IMR-90 (cell line): ENCODE results near the gene FBLN1. TPM values are rescaled to one million over a fixed set of nuclear protein-coding genes. Genes with fewer than 3 reads are reported as not detected.

Experiments used
- ATAC-seq: fragments of 200-7000 bp; cut with Tn5 transposase; 2 replicates; pipeline ENCODE4 v1.9.1; 2020; ENCODE audit warnings: low read depth, mild to moderate bottlenecking, moderate library complexity
- BruUV-seq: library from RNA; stranded (reverse); fragments of 400-500 nt; replicated peaks from 2 replicates; lab custom pipeline; 2021; lab: Mats Ljungman, UMichigan
- CTCF ChIA-PET: fragments of 300-600 bp; formaldehyde crosslinking; extraction: SDS; loops from one replicate; lab custom pipeline; 2021; ENCODE audit warnings: antibody characterized with exemption; lab: Yijun Ruan, JAX
- POLR2A ChIA-PET: fragments of 300-600 bp; sonication (Branson Sonifier 250); formaldehyde crosslinking; loops from one replicate; lab custom pipeline; 2022; ENCODE audit warnings: antibody characterized with exemption; ENCODE audit not compliant: unreplicated experiment; lab: Charles Lee
- DNase-seq: peaks from one replicate; pipeline ENCODE4 v3.0.0; 2013
- H2AFZ ChIP-seq: replicated peaks from 2 replicates; pipeline ENCODE3; 2013; ENCODE audit warnings: low read length, mild to moderate bottlenecking; ENCODE audit not compliant: poor library complexity
- H2AK5ac ChIP-seq: 2 replicates; pipeline ENCODE4 v1.6.1; 2013; ENCODE audit warnings: low read depth, low read length, inconsistent platforms
- H2AK9ac ChIP-seq: replicated peaks from 2 replicates; pipeline ENCODE3; 2013; ENCODE audit warnings: mild to moderate bottlenecking, low read depth, low read length, moderate library complexity; ENCODE audit not compliant: poor library complexity
- H2BK120ac ChIP-seq: 2 replicates; pipeline ENCODE4 v1.6.1; 2013; ENCODE audit warnings: low read depth, low read length, inconsistent platforms
- H2BK15ac ChIP-seq: 3 replicates; pipeline ENCODE4 v1.6.1; 2013; ENCODE audit warnings: low read depth, low read length, inconsistent platforms
- H2BK20ac ChIP-seq: 2 replicates; pipeline ENCODE4 v1.6.1; 2013; ENCODE audit warnings: low read depth, mild to moderate bottlenecking, inconsistent platforms, low read length, moderate library complexity
- H2BK5ac ChIP-seq: 2 replicates; pipeline ENCODE4 v1.6.1; 2013; ENCODE audit warnings: mild to moderate bottlenecking, low read depth, low read length, inconsistent platforms; ENCODE audit not compliant: poor library complexity, severe bottlenecking
- H3K14ac ChIP-seq: replicated peaks from 2 replicates; pipeline ENCODE4 v1.6.1; 2013; ENCODE audit warnings: low read depth, low read length, inconsistent platforms
- H3K18ac ChIP-seq: 2 replicates; pipeline ENCODE4 v1.6.1; 2013; ENCODE audit warnings: low read depth, low read length, control low read depth
- H3K23ac ChIP-seq: 2 replicates; pipeline ENCODE4 v1.6.1; 2013; ENCODE audit warnings: low read depth, low read length, inconsistent platforms
- H3K27ac ChIP-seq: 2 replicates; pipeline ENCODE4 v1.5.1; 2013; ENCODE audit warnings: mild to moderate bottlenecking, control low read depth, low read length; ENCODE audit not compliant: insufficient read depth
- H3K27me3 ChIP-seq: 2 replicates; pipeline ENCODE4 v1.6.1; 2013; ENCODE audit warnings: low read length; ENCODE audit not compliant: control insufficient read depth, insufficient read depth
- H3K36me3 ChIP-seq: 2 replicates; pipeline ENCODE4 v1.6.1; 2013; ENCODE audit warnings: low read length, mixed read lengths; ENCODE audit not compliant: control insufficient read depth, insufficient read depth
- H3K4ac ChIP-seq: 2 replicates; pipeline ENCODE4 v1.6.1; 2013; ENCODE audit warnings: low read depth, low read length, inconsistent platforms
- H3K4me1 ChIP-seq: 2 replicates; pipeline ENCODE4 v1.6.1; 2013; ENCODE audit warnings: low read length, mixed read lengths; ENCODE audit not compliant: control insufficient read depth, insufficient read depth
- H3K4me2 ChIP-seq: 2 replicates; pipeline ENCODE4 v1.6.1; 2013; ENCODE audit warnings: low read depth, mild to moderate bottlenecking, control low read depth, low read length, moderate library complexity
- H3K4me3 ChIP-seq: 2 replicates; pipeline ENCODE4 v1.5.1; 2013; ENCODE audit warnings: low read depth, mild to moderate bottlenecking, control low read depth, low read length, moderate library complexity; ENCODE audit not compliant: insufficient read depth
- H3K56ac ChIP-seq: 2 replicates; pipeline ENCODE4 v1.6.1; 2013; ENCODE audit warnings: low read length, inconsistent platforms; ENCODE audit not compliant: insufficient read depth; ENCODE audit errors: extremely low read depth
- H3K79me1 ChIP-seq, 2 experiments: 2 replicates each; pipeline ENCODE4 v1.6.1; 2013; ENCODE audit warnings: low read length in 2 of 2, inconsistent platforms in 1 of 2, low read depth in 1 of 2
- H3K9ac ChIP-seq: 2 replicates; pipeline ENCODE4 v1.6.1; 2013; ENCODE audit warnings: low read depth, low read length, control low read depth
- H3K9me1 ChIP-seq: 2 replicates; pipeline ENCODE4 v1.6.1; 2013; ENCODE audit warnings: low read length, inconsistent platforms; ENCODE audit not compliant: insufficient read depth
- H3K9me3 ChIP-seq: 2 replicates; pipeline ENCODE4 v1.6.1; 2013; ENCODE audit warnings: low read length; ENCODE audit not compliant: control insufficient read depth, insufficient read depth
- H4K20me1 ChIP-seq: 2 replicates; pipeline ENCODE4 v1.6.1; 2013; ENCODE audit warnings: low read length, inconsistent platforms; ENCODE audit not compliant: insufficient read depth
- H4K5ac ChIP-seq: 2 replicates; pipeline ENCODE4 v1.6.1; 2013; ENCODE audit warnings: mild to moderate bottlenecking, low read depth, low read length, control low read depth
- H4K8ac ChIP-seq, 2 experiments: 2 replicates each; pipeline ENCODE4 v1.6.1; 2013; ENCODE audit warnings: low read depth in 2 of 2, low read length in 2 of 2, control low read depth in 1 of 2, inconsistent platforms in 1 of 2
- H4K91ac ChIP-seq: 2 replicates; pipeline ENCODE4 v1.6.1; 2013; ENCODE audit warnings: low read depth, low read length, inconsistent platforms; ENCODE audit not compliant: insufficient read depth
- BHLHE40 ChIP-seq: fragments of 150-350 bp; IDR thresholded peaks from 2 replicates; pipeline ENCODE4 v1.6.1; 2016; ENCODE audit warnings: mild to moderate bottlenecking, low read depth, low read length
- CEBPB ChIP-seq: IDR thresholded peaks from 2 replicates; pipeline ENCODE4 v1.6.1; 2012; ENCODE audit warnings: low read depth, low read length, improper control_type of control experiment
- CHD1 ChIP-seq: IDR thresholded peaks from 2 replicates; pipeline ENCODE4 v1.6.1; 2012; ENCODE audit warnings: low read depth, low read length, improper control_type of control experiment
- FOS ChIP-seq: fragments of 150-350 bp; IDR thresholded peaks from 2 replicates; pipeline ENCODE4 v1.6.1; 2016; ENCODE audit warnings: low read depth, low read length
- MAFK ChIP-seq: IDR thresholded peaks from 2 replicates; pipeline ENCODE4 v1.6.1; 2012; ENCODE audit warnings: low read depth, low read length, improper control_type of control experiment
- MAZ ChIP-seq: IDR thresholded peaks from 2 replicates; pipeline ENCODE4 v1.6.1; 2012; ENCODE audit warnings: low read depth, mild to moderate bottlenecking, low read length, improper control_type of control experiment, moderate library complexity, borderline replicate concordance
- MXI1 ChIP-seq: IDR thresholded peaks from 2 replicates; pipeline ENCODE4 v1.6.1; 2012; ENCODE audit warnings: low read depth, mild to moderate bottlenecking, low read length, moderate library complexity, borderline replicate concordance
- NFE2L2 ChIP-seq: fragments of 150-350 bp; IDR thresholded peaks from 2 replicates; pipeline ENCODE4 v1.6.1; 2016; ENCODE audit warnings: low read depth, mild to moderate bottlenecking, low read length
- POLR2A ChIP-seq: IDR thresholded peaks from 2 replicates; pipeline ENCODE4 v1.6.1; 2012; ENCODE audit warnings: mild to moderate bottlenecking, low read depth, low read length
- RAD21 ChIP-seq: IDR thresholded peaks from 2 replicates; pipeline ENCODE4 v1.6.1; 2012; ENCODE audit warnings: low read length, improper control_type of control experiment
- RCOR1 ChIP-seq: IDR thresholded peaks from 2 replicates; pipeline ENCODE4 v1.6.1; 2012; ENCODE audit warnings: mild to moderate bottlenecking, low read length, improper control_type of control experiment; ENCODE audit not compliant: insufficient replicate concordance
- RFX5 ChIP-seq: IDR thresholded peaks from 2 replicates; pipeline ENCODE4 v1.8.0; 2012; ENCODE audit warnings: low read depth, mild to moderate bottlenecking, low read length, moderate library complexity
- WGBS, 2 experiments: methylation state at CpG; one replicate each; pipeline versions ENCODE4 v1.1.5 to v1.1.7; 2013; ENCODE audit warnings: missing lambda C conversion rate in 2 of 2; ENCODE audit not compliant: insufficient read length in 1 of 2; ENCODE audit errors: extremely low coverage in 2 of 2; 5-methylcytosine and 5-hydroxymethylcytosine counted together
- dilution Hi-C: fragments of 300-500 bp; cut with HindIII; formaldehyde crosslinking; loops from one replicate; pipeline ENCODE4 v1.14.3; 2018; ENCODE audit warnings: low sequenced_read_pairs; ENCODE audit not compliant: unreplicated experiment
- in situ Hi-C: fragments of 300-500 bp; cut with MboI; formaldehyde crosslinking; loops from 3 replicates; pipeline ENCODE4 v1.14.3; 2019; ENCODE audit warnings: low sequenced_read_pairs, inconsistent platforms, mixed read lengths
- intact Hi-C: fragments of 100-400 bp; cut with micrococcal nuclease; formaldehyde crosslinking; loops from 2 replicates; pipeline ENCODE4 v1.10.0; 2022
- polyA plus RNA-seq, 3 experiments: library from polyadenylated mRNA; depleted of rRNA; stranded (reverse); fragments of >200 nt; gene quantifications; 2 replicates each; pipeline ENCODE4 v1.2.3, GENCODE V29; 2012; ENCODE audit warnings: low replicate concordance in 1 of 3
- total RNA-seq: library from RNA; depleted of rRNA; stranded (reverse); fragments of >200 nt; gene quantifications from 2 replicates; pipeline ENCODE4 v1.2.3, GENCODE V29; 2012
- TF ChIP-seq, protein P1 (sequence below): fragments of 150-350 bp; IDR thresholded peaks from 2 replicates; pipeline ENCODE4 v1.6.1; 2016; ENCODE audit warnings: low read depth, mild to moderate bottlenecking, low read length, moderate library complexity, borderline replicate concordance
- TF ChIP-seq, protein P2 (sequence below): conservative IDR thresholded peaks from 2 replicates; pipeline ENCODE4 v1.5.1; 2012; ENCODE audit warnings: mild to moderate bottlenecking, low read depth, low read length, improper control_type of control experiment
- TF ChIP-seq, protein P3 (sequence below): fragments of 150-350 bp; IDR thresholded peaks from 2 replicates; pipeline ENCODE4 v1.6.1; 2017; ENCODE audit warnings: mild to moderate bottlenecking, antibody characterized with exemption, low read length, low read depth

The FBLN1 gene
- total and polyA plus RNA-seq, 2 of the 4 experiments (the other 2 are of a cell fraction), result 11.3 to 87.9 TPM

DNA sequence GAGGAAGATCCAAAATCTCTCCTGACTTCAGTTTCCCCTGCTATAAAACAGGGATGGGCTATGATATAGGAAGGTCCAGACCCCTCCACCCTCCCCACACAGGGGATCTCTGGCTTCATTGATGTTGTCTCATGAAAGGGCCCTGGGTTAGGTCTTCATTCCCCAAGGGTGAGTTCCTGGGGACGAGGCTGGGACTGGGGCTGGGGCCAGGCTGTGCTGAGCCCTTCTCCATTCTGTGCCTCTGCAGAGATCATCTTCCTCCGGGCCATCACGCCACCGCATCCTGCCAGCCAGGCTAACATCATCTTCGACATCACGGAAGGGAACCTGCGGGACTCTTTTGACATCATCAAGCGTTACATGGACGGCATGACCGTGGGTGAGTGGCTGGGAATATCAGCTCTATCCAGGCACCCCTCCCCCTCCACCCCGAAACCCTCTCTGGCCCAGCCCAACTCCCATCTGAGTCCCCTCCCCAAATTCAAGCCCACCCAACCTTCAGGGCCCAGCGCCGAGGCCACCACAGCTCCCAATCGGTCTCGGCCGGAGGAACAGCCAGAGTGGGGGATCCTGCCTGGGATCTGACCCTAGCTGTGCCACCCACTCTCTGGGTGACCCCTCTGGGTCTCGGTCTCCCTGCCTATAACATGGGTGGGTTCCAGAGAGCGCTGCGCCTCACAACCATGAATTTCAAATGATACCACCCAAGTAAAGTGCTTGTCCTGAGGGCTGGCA, 74.2 kb downstream of the FBLN1 start:
- Histone ChIP-seq H2BK15ac (no peak overlapping the region), H4K20me1 (no peaks in the 10 kb centered on the region; the same call in 1 of the 2 replicates), H4K5ac (no peak overlapping the region), H2AK9ac (no peak overlapping the region), H4K8ac (no peak overlapping the region), H3K9ac (no peak overlapping the region), H4K91ac (no peak overlapping the region), H3K4me3 (no peak overlapping the region), H2BK120ac (no peak overlapping the region), H2AFZ (no peak overlapping the region), H3K79me1 (peaks cover 0 to 3% of the 10 kb centered on the region in 2 experiments; a peak in 1 of 4 replicates), H2BK5ac (no peak overlapping the region), H2AK5ac (no peak overlapping the region; the same call in 1 of the 2 replicates), H3K23ac (no peak overlapping the region), H3K36me3 (peaks cover 60% of the 10 kb centered on the region; the same call in 1 of the 2 replicates), H3K56ac (no peak overlapping the region), H3K18ac (no peak overlapping the region), H3K9me3 (no peaks in the 10 kb centered on the region), H3K4ac (no peak overlapping the region), H3K27me3 (no peaks in the 10 kb centered on the region), H3K9me1 (no peaks in the 10 kb centered on the region; the same call in 1 of the 2 replicates), H3K4me1 (no peaks in the 10 kb centered on the region), H2BK20ac (no peak overlapping the region), H3K27ac (no peak overlapping the region), H3K14ac (no peak overlapping the region), H3K4me2 (no peak overlapping the region)
- WGBS, 2 experiments, result 97% methylated on average over 13 of the region's 19 CpGs; no CpG with 5 or more reads in 1 of the 2 experiments
- intact Hi-C loops, result no loop called here
- TF ChIP-seq MXI1 (no peak), CHD1 (no peak), RFX5 (no peak), BHLHE40 (no peak), NFE2L2 (no peak), MAZ (no peak), CEBPB (no peak), RCOR1 (no peak), POLR2A (no peak), FOS (no peak), MAFK (no peak), RAD21 (no peak)
- TF ChIP-seq, protein P1, sequence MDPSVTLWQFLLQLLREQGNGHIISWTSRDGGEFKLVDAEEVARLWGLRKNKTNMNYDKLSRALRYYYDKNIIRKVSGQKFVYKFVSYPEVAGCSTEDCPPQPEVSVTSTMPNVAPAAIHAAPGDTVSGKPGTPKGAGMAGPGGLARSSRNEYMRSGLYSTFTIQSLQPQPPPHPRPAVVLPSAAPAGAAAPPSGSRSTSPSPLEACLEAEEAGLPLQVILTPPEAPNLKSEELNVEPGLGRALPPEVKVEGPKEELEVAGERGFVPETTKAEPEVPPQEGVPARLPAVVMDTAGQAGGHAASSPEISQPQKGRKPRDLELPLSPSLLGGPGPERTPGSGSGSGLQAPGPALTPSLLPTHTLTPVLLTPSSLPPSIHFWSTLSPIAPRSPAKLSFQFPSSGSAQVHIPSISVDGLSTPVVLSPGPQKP, result no peak
- TF ChIP-seq, protein P2, sequence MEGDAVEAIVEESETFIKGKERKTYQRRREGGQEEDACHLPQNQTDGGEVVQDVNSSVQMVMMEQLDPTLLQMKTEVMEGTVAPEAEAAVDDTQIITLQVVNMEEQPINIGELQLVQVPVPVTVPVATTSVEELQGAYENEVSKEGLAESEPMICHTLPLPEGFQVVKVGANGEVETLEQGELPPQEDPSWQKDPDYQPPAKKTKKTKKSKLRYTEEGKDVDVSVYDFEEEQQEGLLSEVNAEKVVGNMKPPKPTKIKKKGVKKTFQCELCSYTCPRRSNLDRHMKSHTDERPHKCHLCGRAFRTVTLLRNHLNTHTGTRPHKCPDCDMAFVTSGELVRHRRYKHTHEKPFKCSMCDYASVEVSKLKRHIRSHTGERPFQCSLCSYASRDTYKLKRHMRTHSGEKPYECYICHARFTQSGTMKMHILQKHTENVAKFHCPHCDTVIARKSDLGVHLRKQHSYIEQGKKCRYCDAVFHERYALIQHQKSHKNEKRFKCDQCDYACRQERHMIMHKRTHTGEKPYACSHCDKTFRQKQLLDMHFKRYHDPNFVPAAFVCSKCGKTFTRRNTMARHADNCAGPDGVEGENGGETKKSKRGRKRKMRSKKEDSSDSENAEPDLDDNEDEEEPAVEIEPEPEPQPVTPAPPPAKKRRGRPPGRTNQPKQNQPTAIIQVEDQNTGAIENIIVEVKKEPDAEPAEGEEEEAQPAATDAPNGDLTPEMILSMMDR, result no peak
- TF ChIP-seq, protein P3, sequence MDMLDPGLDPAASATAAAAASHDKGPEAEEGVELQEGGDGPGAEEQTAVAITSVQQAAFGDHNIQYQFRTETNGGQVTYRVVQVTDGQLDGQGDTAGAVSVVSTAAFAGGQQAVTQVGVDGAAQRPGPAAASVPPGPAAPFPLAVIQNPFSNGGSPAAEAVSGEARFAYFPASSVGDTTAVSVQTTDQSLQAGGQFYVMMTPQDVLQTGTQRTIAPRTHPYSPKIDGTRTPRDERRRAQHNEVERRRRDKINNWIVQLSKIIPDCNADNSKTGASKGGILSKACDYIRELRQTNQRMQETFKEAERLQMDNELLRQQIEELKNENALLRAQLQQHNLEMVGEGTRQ, result no peak
- DNase-seq (no peak), ATAC-seq (no peak)
- ChIA-PET CTCF (interaction anchor here (0.5 kb wide), 1 partner anchor 443 kb away, joined by 4 read pairs; no protein-coding TSS in a partner anchor), POLR2A (no interaction called here)
- BruUV-seq, result no TSS peak
- in situ Hi-C loops, result no loop called here
- dilution Hi-C loops, result no loop called here
